C4-2B (cell line): ENCODE measurements around the gene SLC39A7.
A peak's percentile ranks its signal among the peaks of the same experiment; 100 is the strongest.

Experiments used
- H3K27ac ChIP-seq: fragments of 450-650 bp; 2 replicates; pipeline ENCODE4 v1.5.1; 2017
- CTCF ChIP-seq: fragments of 450-650 bp; conservative IDR thresholded peaks from 2 replicates; pipeline ENCODE4 v1.5.1; 2017; ENCODE audit warnings: mild to moderate bottlenecking
- ZFX ChIP-seq: fragments of 450-650 bp; IDR thresholded peaks from 2 replicates; pipeline ENCODE4 v1.6.1; 2017

Gene SLC39A7

GRCh38 chr6:33198159-33198852 lies 2.4 kb upstream of the SLC39A7 start:
- H3K27ac ChIP-seq: no peak overlapping the region
- TF ChIP-seq CTCF (no peak), ZFX (no peak)

GRCh38 chr6:33198853-33199436 lies 1.7 kb upstream of the SLC39A7 start:
- TF ChIP-seq ZFX: no peak
- H3K27ac ChIP-seq: peak overlapping the region; percentile 94; the same call in 1 of the 2 replicates

- H3K27ac ChIP-seq: peak overlapping the region; percentile 94
- no peak for TF ChIP-seq CTCF
- peak; percentile 28; the same call in 1 of the 2 replicates for TF ChIP-seq ZFX
These were observed 914 bp upstream of the SLC39A7 start for GRCh38 chr6:33199687-33200218.

- TF ChIP-seq CTCF (no peak; the same call in 1 of the 2 replicates), ZFX (no peak)
- peak overlapping the region; percentile 94 for H3K27ac ChIP-seq
These were observed 479 bp downstream of the SLC39A7 start for GRCh38 chr6:33201147-33201545.

GRCh38 chr6:33201935-33202334 lies 1.3 kb downstream of the SLC39A7 start:
- peak overlapping the region; percentile 94 for H3K27ac ChIP-seq
- no peak for TF ChIP-seq CTCF

- TF ChIP-seq ZFX: no peak
- no peak for TF ChIP-seq CTCF
- no peak overlapping the region for H3K27ac ChIP-seq
These were observed 2.1 kb downstream of the SLC39A7 start for GRCh38 chr6:33202799-33203198.

GRCh38 chr6:33203443-33204164 lies 2.9 kb downstream of the SLC39A7 start:
- H3K27ac ChIP-seq: no peak overlapping the region; the same call in 1 of the 2 replicates
- TF ChIP-seq CTCF (no peak), ZFX (no peak)
